Measurements from ENCODE around the gene PDCD5.
A peak's percentile ranks its signal among the peaks of the same experiment; 100 is the strongest.
"Not testable (repeated sequence)": the region's sequence is repeated elsewhere in the genome, so short reads cannot be mapped to it uniquely, and the experiment has no call there.

The PDCD5 gene

DNA sequence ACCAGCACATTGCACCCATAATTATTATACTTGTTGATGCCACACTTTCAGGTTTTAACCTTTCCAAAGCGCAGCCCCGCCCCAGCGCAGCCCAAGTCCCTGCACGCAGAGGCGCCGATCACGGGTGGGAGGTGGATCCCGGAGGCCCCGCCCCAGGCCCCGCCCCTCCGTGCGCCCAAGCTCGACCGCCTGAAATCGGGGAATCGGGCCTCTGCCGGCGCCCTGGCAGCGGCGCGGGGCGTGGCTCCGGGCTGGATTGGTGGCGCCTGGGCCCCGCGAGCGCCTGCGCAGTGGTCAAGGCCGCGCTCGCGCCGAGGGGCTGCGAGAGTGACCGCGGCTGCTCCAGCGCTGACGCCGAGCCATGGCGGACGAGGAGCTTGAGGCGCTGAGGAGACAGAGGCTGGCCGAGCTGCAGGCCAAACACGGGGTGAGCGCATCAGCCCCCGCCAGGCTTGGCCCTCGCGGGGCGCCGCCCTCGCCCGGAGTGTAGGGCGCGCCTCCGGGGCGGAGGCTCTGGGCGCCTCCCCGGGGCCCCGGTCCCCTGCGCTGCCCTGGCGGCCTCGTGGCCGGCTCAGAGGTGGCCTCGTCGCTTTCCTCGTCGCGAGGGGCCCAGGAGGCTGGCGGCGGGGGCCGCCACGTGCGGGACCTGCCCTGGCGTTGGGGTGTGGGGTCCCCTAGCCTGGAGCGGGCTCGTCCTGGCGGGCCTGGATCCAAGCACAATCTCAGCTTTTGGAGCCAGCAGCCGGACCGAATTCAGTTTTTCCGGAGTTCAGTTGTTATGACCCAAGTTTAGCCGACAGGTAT lies at the start of gene PDCD5:
Gene PDCD5 (plus strand): TSS at position 290 of the 804 bp plus-strand sequence. CDS start 72 bp downstream, at position 362.
- peak; percentile 87 for DNase-seq

GRCh38 chr19:32532233-32532632 lies 48.8 kb upstream of the PDCD5 start:
- no peak for DNase-seq

- DNase-seq: peak; percentile 2
Measured at GRCh38 chr19:32537580-32537979, 43.4 kb upstream of the PDCD5 start.

- DNase-seq: no peak
Measured at GRCh38 chr19:32539240-32539916, 41.6 kb upstream of the PDCD5 start.

- no peak for DNase-seq
Measured at GRCh38 chr19:32540621-32541020, 40.4 kb upstream of the PDCD5 start.

- DNase-seq: not testable (repeated sequence)
Measured at GRCh38 chr19:32541376-32541775, 39.6 kb upstream of the PDCD5 start.

GRCh38 chr19:32542477-32543108 lies 38.4 kb upstream of the PDCD5 start:
- DNase-seq: no peak

- no peak for DNase-seq
Measured at GRCh38 chr19:32543115-32543900, 37.7 kb upstream of the PDCD5 start.

DNA sequence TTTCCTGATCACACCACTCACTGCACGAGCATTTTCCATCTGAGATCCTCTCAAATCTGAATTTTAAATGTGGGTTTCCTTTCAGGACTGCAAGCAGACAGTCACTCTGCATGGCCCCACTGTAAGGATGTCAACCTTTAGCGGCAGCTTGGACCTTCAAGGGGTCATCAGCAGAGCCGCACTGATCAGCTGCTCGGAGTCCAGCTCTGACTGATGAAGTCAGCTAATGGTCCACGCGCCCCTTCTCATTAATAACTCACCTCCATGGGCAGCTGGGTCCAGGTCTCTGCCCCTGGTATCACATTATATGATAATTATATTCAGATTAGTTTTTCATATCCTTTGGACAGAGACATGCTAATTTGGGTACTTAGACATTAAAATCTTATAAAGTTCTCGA lies 36.1 kb upstream of the PDCD5 start:
- no peak for DNase-seq

GRCh38 chr19:32550666-32551065 lies 30.3 kb upstream of the PDCD5 start:
- no peak for DNase-seq

DNA sequence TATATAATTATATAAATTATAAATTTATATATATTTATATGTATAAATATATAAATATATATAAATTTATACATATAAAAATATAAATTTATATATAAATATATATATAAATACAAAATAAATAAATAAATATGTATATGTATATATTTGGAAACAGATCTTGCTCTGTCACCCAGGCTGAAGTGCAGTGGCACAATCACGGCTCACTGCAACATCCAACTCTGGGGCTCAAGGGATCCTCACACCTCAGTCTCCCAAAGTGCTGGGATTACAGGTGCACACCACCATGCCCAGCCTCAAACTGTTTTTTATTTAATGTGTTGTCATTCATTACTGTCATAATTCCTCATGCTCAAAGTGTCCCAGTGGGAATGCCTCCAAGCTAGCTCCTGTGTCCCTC lies 25.2 kb upstream of the PDCD5 start:
- no peak for DNase-seq

DNA sequence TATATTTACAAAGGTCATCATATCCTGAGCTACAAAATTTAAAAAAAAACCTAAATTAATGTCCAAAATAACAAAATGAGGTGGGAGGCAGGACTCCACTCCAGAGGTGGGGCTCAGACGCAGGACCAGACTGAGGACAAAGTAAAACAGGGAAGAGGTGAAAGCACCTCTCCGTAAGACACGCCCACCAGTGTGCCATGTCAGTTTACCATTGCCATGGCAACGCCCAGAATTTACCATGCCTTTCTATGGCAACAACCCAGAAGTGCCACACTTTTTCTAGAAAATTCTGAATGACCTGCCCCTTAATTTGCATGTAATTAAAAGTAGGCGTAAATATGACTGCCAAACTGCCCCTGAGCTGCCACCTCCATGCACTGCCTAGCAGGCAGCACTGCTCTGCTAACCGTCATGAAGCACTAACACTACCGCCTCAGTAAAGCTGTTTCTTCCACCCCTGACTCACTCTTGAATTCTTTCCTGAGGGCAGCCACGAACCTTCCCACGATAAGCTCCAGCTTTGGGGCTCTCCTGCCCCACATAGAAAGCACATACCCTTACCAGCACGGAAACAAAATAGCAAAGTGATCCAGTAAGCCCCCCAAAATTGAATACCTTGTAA lies 22.3 kb upstream of the PDCD5 start:
- no peak for DNase-seq

DNA sequence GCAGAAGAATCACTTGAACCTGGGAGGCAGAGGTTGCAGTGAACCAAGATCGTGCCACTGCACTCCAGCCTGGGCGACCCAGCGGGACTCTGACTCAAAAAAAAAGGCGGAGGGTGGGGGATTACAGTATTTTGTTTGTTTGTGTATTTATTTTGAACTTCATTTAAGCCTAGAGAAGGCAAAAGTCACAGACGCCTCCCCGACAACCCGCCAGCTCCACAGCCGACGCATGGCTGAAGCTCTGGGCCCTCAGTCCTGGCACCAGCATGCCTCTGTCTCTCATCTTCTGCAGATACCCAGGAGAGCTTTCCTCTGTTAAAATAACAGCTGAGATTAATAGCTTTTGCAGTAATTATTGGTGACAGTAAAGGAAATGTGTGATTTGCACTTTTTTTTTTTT lies 17.2 kb upstream of the PDCD5 start:
- no peak for DNase-seq

GRCh38 chr19:32566246-32566830 lies 14.7 kb upstream of the PDCD5 start:
- DNase-seq: no peak

DNA sequence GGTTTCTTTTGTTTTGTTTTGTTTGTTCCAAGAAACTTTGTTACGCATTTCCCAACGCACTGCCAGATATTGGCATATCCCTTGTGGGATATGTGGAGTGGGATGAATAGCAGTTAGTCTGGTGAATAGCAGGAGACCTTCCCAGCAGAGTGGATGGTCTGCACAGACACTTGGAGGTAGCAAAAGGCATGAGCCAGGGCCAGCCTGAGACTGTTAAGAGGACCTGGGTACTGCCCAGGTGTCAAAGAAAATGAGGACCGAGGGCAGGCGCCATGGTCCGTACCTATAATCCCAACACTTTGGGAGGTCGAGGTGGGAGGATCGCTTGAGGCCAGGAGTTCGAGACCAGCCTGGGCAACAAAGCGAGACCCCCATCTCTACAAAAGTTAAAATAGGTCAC lies 13.5 kb upstream of the PDCD5 start:
- no peak for DNase-seq

DNA sequence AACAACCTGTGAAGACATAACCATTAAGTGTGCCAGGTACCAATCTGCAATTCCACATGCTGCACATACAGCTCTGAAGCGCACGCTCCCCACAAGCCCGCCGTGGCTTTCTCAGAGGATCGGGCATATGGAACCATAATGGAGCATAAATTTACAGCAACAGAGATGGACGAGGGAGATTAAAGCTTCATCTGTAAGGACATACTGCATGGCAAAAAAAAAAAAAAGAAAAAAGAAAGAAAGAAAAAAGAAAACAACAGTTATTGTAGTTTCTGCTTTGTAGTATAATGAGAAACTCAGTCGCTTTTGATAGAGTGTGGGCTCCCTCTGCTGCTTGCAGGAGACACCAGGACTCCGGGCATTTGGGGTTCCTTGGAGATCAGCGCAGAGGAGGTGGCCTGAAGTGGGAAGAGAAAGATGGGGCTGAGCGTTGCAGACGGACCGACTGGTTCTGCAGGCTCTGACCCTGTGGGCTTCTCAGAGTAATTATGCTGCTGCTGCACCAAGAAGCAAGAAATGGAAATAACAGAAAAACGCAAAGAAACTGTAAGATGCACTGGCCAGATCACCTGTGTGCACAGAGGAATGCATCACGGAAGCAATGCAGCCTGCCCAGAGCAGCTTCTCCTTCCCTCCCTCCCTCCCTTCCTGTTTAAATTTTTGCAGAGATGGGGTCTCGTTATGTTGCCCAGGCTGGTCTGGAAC lies 10.8 kb upstream of the PDCD5 start:
- peak; percentile 61 for DNase-seq

DNA sequence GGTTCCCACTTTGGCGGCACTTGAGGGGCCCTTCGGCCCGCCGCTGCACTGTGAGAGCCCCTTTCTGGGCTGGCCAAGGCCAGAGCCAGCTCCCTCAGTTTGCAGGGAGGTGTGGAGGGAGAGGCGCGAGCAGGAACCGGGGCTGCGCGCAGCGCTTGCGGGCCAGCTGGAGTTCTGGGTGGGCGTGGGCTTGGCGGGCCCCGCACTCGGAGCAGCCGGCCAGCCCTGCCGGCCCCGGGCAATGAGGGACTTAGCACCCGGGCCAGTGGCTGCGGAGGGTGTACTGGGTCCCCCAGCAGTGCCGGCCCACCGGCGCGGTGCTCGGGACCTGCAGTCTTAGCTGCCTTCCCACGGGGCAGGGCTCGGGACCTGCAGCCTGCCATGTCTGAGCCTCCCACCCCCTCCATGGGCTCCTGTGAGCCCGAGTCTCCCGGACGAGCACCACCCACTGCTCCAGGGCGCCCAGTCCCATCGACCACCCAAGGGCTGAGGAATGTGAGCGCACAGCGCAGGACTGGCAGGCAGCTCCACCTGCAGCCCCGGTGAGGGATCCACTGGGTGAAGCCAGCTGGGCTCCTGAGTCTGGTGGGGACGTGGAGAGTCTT lies 9.4 kb upstream of the PDCD5 start:
- DNase-seq: not testable (repeated sequence)

DNA sequence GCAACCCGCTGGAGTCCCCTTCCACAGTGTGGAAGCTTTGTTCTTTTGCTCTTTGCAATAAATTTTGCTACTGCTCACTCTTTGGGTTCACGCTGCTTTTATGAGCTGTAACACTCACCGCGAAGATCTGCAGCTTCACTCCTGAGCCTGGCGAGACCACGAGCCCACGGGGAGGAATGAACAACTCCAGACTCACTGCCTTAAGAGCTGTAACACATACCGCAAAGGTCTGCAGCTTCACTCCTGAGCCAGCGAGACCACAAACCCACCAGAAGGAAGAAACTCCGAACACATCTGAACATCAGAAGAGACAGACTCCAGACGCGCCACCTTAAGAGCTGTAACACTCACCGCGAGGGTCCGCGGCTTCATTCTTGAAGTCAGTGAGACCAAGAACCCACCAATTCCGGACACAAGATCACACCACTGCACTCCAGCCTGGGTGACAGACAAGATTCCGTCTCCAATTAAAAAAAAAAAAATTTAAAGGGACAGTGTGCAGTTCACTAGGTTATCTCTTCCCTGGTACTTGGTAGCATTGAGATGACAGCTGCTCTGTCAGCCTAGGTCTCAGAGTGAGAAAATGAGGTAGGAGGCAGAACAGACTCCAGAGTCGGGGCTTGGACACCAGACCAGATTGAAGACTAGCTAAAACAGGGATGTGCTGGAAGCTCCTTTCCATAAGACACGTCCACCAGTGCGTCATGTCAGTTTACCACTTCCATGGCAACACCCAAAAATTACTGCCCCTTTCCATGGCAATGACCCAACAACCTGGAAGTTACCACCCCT lies 8.1 kb upstream of the PDCD5 start:
- not testable (repeated sequence) for DNase-seq

DNA sequence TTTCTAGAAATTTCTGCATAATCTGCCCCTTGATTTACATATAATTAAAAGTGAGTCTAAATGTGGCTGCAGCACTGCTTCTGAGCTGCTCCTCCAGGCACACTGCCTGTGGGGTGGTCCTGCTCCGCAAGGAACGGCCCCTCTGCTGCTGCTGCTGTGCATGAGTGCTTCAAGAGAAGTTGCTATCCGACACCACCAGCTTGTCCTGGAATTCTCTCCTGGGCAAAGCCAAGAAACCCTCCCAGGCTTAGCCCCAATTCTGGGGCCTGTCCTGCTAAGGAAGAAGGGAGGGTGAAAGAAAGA lies 7.5 kb upstream of the PDCD5 start:
- DNase-seq: no peak

GRCh38 chr19:32576790-32577189 lies 4.2 kb upstream of the PDCD5 start:
- no peak for DNase-seq
